IMR-90 (cell line): ENCODE data around the gene ASRGL1. TPM values are rescaled to one million over a fixed set of nuclear protein-coding genes. Genes with fewer than 3 reads are reported as not detected.

Source experiments
- ATAC-seq: fragments of 200-7000 bp; cut with Tn5 transposase; 2 replicates; pipeline ENCODE4 v1.9.1; 2020; ENCODE audit warnings: low read depth, mild to moderate bottlenecking, moderate library complexity
- BruUV-seq: library from RNA; stranded (reverse); fragments of 400-500 nt; replicated peaks from 2 replicates; lab custom pipeline; 2021; lab: Mats Ljungman, UMichigan
- CTCF ChIA-PET: fragments of 300-600 bp; formaldehyde crosslinking; extraction: SDS; loops from one replicate; lab custom pipeline; 2021; ENCODE audit warnings: antibody characterized with exemption; lab: Yijun Ruan, JAX
- POLR2A ChIA-PET: fragments of 300-600 bp; sonication (Branson Sonifier 250); formaldehyde crosslinking; loops from one replicate; lab custom pipeline; 2022; ENCODE audit warnings: antibody characterized with exemption; ENCODE audit not compliant: unreplicated experiment; lab: Charles Lee
- DNase-seq: peaks from one replicate; pipeline ENCODE4 v3.0.0; 2013
- H2AFZ ChIP-seq: replicated peaks from 2 replicates; pipeline ENCODE3; 2013; ENCODE audit warnings: low read length, mild to moderate bottlenecking; ENCODE audit not compliant: poor library complexity
- H2AK5ac ChIP-seq: 2 replicates; pipeline ENCODE4 v1.6.1; 2013; ENCODE audit warnings: low read depth, low read length, inconsistent platforms
- H2AK9ac ChIP-seq: replicated peaks from 2 replicates; pipeline ENCODE3; 2013; ENCODE audit warnings: mild to moderate bottlenecking, low read depth, low read length, moderate library complexity; ENCODE audit not compliant: poor library complexity
- H2BK120ac ChIP-seq: 2 replicates; pipeline ENCODE4 v1.6.1; 2013; ENCODE audit warnings: low read depth, low read length, inconsistent platforms
- H2BK15ac ChIP-seq: 3 replicates; pipeline ENCODE4 v1.6.1; 2013; ENCODE audit warnings: low read depth, low read length, inconsistent platforms
- H2BK20ac ChIP-seq: 2 replicates; pipeline ENCODE4 v1.6.1; 2013; ENCODE audit warnings: low read depth, mild to moderate bottlenecking, inconsistent platforms, low read length, moderate library complexity
- H2BK5ac ChIP-seq: 2 replicates; pipeline ENCODE4 v1.6.1; 2013; ENCODE audit warnings: mild to moderate bottlenecking, low read depth, low read length, inconsistent platforms; ENCODE audit not compliant: poor library complexity, severe bottlenecking
- H3K14ac ChIP-seq: replicated peaks from 2 replicates; pipeline ENCODE4 v1.6.1; 2013; ENCODE audit warnings: low read depth, low read length, inconsistent platforms
- H3K18ac ChIP-seq: 2 replicates; pipeline ENCODE4 v1.6.1; 2013; ENCODE audit warnings: low read depth, low read length, control low read depth
- H3K23ac ChIP-seq: 2 replicates; pipeline ENCODE4 v1.6.1; 2013; ENCODE audit warnings: low read depth, low read length, inconsistent platforms
- H3K27ac ChIP-seq: 2 replicates; pipeline ENCODE4 v1.5.1; 2013; ENCODE audit warnings: mild to moderate bottlenecking, control low read depth, low read length; ENCODE audit not compliant: insufficient read depth
- H3K27me3 ChIP-seq: 2 replicates; pipeline ENCODE4 v1.6.1; 2013; ENCODE audit warnings: low read length; ENCODE audit not compliant: control insufficient read depth, insufficient read depth
- H3K36me3 ChIP-seq: 2 replicates; pipeline ENCODE4 v1.6.1; 2013; ENCODE audit warnings: low read length, mixed read lengths; ENCODE audit not compliant: control insufficient read depth, insufficient read depth
- H3K4ac ChIP-seq: 2 replicates; pipeline ENCODE4 v1.6.1; 2013; ENCODE audit warnings: low read depth, low read length, inconsistent platforms
- H3K4me1 ChIP-seq: 2 replicates; pipeline ENCODE4 v1.6.1; 2013; ENCODE audit warnings: low read length, mixed read lengths; ENCODE audit not compliant: control insufficient read depth, insufficient read depth
- H3K4me2 ChIP-seq: 2 replicates; pipeline ENCODE4 v1.6.1; 2013; ENCODE audit warnings: low read depth, mild to moderate bottlenecking, control low read depth, low read length, moderate library complexity
- H3K4me3 ChIP-seq: 2 replicates; pipeline ENCODE4 v1.5.1; 2013; ENCODE audit warnings: low read depth, mild to moderate bottlenecking, control low read depth, low read length, moderate library complexity; ENCODE audit not compliant: insufficient read depth
- H3K56ac ChIP-seq: 2 replicates; pipeline ENCODE4 v1.6.1; 2013; ENCODE audit warnings: low read length, inconsistent platforms; ENCODE audit not compliant: insufficient read depth; ENCODE audit errors: extremely low read depth
- H3K79me1 ChIP-seq, 2 experiments: 2 replicates each; pipeline ENCODE4 v1.6.1; 2013; ENCODE audit warnings: low read length in 2 of 2, inconsistent platforms in 1 of 2, low read depth in 1 of 2
- H3K9ac ChIP-seq: 2 replicates; pipeline ENCODE4 v1.6.1; 2013; ENCODE audit warnings: low read depth, low read length, control low read depth
- H3K9me1 ChIP-seq: 2 replicates; pipeline ENCODE4 v1.6.1; 2013; ENCODE audit warnings: low read length, inconsistent platforms; ENCODE audit not compliant: insufficient read depth
- H3K9me3 ChIP-seq: 2 replicates; pipeline ENCODE4 v1.6.1; 2013; ENCODE audit warnings: low read length; ENCODE audit not compliant: control insufficient read depth, insufficient read depth
- H4K20me1 ChIP-seq: 2 replicates; pipeline ENCODE4 v1.6.1; 2013; ENCODE audit warnings: low read length, inconsistent platforms; ENCODE audit not compliant: insufficient read depth
- H4K5ac ChIP-seq: 2 replicates; pipeline ENCODE4 v1.6.1; 2013; ENCODE audit warnings: mild to moderate bottlenecking, low read depth, low read length, control low read depth
- H4K8ac ChIP-seq, 2 experiments: 2 replicates each; pipeline ENCODE4 v1.6.1; 2013; ENCODE audit warnings: low read depth in 2 of 2, low read length in 2 of 2, control low read depth in 1 of 2, inconsistent platforms in 1 of 2
- H4K91ac ChIP-seq: 2 replicates; pipeline ENCODE4 v1.6.1; 2013; ENCODE audit warnings: low read depth, low read length, inconsistent platforms; ENCODE audit not compliant: insufficient read depth
- BHLHE40 ChIP-seq: fragments of 150-350 bp; IDR thresholded peaks from 2 replicates; pipeline ENCODE4 v1.6.1; 2016; ENCODE audit warnings: mild to moderate bottlenecking, low read depth, low read length
- CHD1 ChIP-seq: IDR thresholded peaks from 2 replicates; pipeline ENCODE4 v1.6.1; 2012; ENCODE audit warnings: low read depth, low read length, improper control_type of control experiment
- MAFK ChIP-seq: IDR thresholded peaks from 2 replicates; pipeline ENCODE4 v1.6.1; 2012; ENCODE audit warnings: low read depth, low read length, improper control_type of control experiment
- MAZ ChIP-seq: IDR thresholded peaks from 2 replicates; pipeline ENCODE4 v1.6.1; 2012; ENCODE audit warnings: low read depth, mild to moderate bottlenecking, low read length, improper control_type of control experiment, moderate library complexity, borderline replicate concordance
- MXI1 ChIP-seq: IDR thresholded peaks from 2 replicates; pipeline ENCODE4 v1.6.1; 2012; ENCODE audit warnings: low read depth, mild to moderate bottlenecking, low read length, moderate library complexity, borderline replicate concordance
- NFE2L2 ChIP-seq: fragments of 150-350 bp; IDR thresholded peaks from 2 replicates; pipeline ENCODE4 v1.6.1; 2016; ENCODE audit warnings: low read depth, mild to moderate bottlenecking, low read length
- POLR2A ChIP-seq: IDR thresholded peaks from 2 replicates; pipeline ENCODE4 v1.6.1; 2012; ENCODE audit warnings: mild to moderate bottlenecking, low read depth, low read length
- RAD21 ChIP-seq: IDR thresholded peaks from 2 replicates; pipeline ENCODE4 v1.6.1; 2012; ENCODE audit warnings: low read length, improper control_type of control experiment
- RCOR1 ChIP-seq: IDR thresholded peaks from 2 replicates; pipeline ENCODE4 v1.6.1; 2012; ENCODE audit warnings: mild to moderate bottlenecking, low read length, improper control_type of control experiment; ENCODE audit not compliant: insufficient replicate concordance
- RFX5 ChIP-seq: IDR thresholded peaks from 2 replicates; pipeline ENCODE4 v1.8.0; 2012; ENCODE audit warnings: low read depth, mild to moderate bottlenecking, low read length, moderate library complexity
- SMC3 ChIP-seq: fragments of 150-350 bp; IDR thresholded peaks from 2 replicates; pipeline ENCODE4 v1.6.1; 2016; ENCODE audit warnings: low read depth, mild to moderate bottlenecking, antibody characterized with exemption, low read length, moderate library complexity
- WGBS, 2 experiments: methylation state at CpG; one replicate each; pipeline versions ENCODE4 v1.1.5 to v1.1.7; 2013; ENCODE audit warnings: missing lambda C conversion rate in 2 of 2; ENCODE audit not compliant: insufficient read length in 1 of 2; ENCODE audit errors: extremely low coverage in 2 of 2; 5-methylcytosine and 5-hydroxymethylcytosine counted together
- dilution Hi-C: fragments of 300-500 bp; cut with HindIII; formaldehyde crosslinking; loops from one replicate; pipeline ENCODE4 v1.14.3; 2018; ENCODE audit warnings: low sequenced_read_pairs; ENCODE audit not compliant: unreplicated experiment
- in situ Hi-C: fragments of 300-500 bp; cut with MboI; formaldehyde crosslinking; loops from 3 replicates; pipeline ENCODE4 v1.14.3; 2019; ENCODE audit warnings: low sequenced_read_pairs, inconsistent platforms, mixed read lengths
- intact Hi-C: fragments of 100-400 bp; cut with micrococcal nuclease; formaldehyde crosslinking; loops from 2 replicates; pipeline ENCODE4 v1.10.0; 2022
- polyA plus RNA-seq, 3 experiments: library from polyadenylated mRNA; depleted of rRNA; stranded (reverse); fragments of >200 nt; gene quantifications; 2 replicates each; pipeline ENCODE4 v1.2.3, GENCODE V29; 2012; ENCODE audit warnings: low replicate concordance in 1 of 3
- total RNA-seq: library from RNA; depleted of rRNA; stranded (reverse); fragments of >200 nt; gene quantifications from 2 replicates; pipeline ENCODE4 v1.2.3, GENCODE V29; 2012
- TF ChIP-seq, protein P1 (sequence below): fragments of 150-350 bp; IDR thresholded peaks from 2 replicates; pipeline ENCODE4 v1.6.1; 2017; ENCODE audit warnings: mild to moderate bottlenecking, antibody characterized with exemption, low read length, low read depth

Gene ASRGL1
- total and polyA plus RNA-seq, 2 of the 4 experiments (the other 2 are of a cell fraction) = 0.72 TPM; not detected in 1

DNA sequence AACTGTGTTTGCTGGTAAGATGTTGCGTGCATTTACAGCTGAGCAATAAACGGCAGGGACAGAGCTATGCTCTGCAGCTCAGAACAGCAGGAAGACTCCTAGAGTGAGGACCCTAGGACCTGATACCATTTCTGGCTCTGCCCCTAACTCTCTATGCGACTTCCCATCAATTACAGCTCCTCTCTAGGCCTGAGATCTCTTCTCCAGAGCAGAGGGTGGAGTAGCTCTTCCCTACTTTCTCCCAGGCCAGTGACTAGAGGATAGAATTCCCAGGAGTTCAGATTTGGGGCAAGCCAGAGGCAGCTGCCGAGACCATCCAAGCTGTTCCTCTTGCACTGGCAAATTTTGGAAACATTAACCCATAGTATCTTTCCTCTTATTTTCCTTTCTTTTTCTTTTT lies 68.8 kb downstream of the ASRGL1 start:
- Histone ChIP-seq H4K8ac (no peak overlapping the region), H3K4me2 (no peak overlapping the region), H2AK5ac (no peak overlapping the region), H3K14ac (no peak overlapping the region), H4K20me1 (no peaks in the 10 kb centered on the region), H3K56ac (no peak overlapping the region), H3K18ac (no peak overlapping the region), H2BK20ac (no peak overlapping the region), H3K27me3 (no peaks in the 10 kb centered on the region), H2AK9ac (no peak overlapping the region), H3K36me3 (no peaks in the 10 kb centered on the region), H2BK5ac (no peak overlapping the region), H2BK120ac (no peak overlapping the region), H3K4me3 (no peak overlapping the region), H3K27ac (no peak overlapping the region), H3K9ac (no peak overlapping the region), H4K5ac (no peak overlapping the region), H3K9me1 (no peaks in the 10 kb centered on the region), H3K4me1 (peaks cover 1% of the 10 kb centered on the region), H3K9me3 (no peaks in the 10 kb centered on the region), H2AFZ (no peak overlapping the region), H3K79me1 (no peaks in the 10 kb centered on the region), H3K4ac (no peak overlapping the region), H2BK15ac (no peak overlapping the region), H3K23ac (no peak overlapping the region), H4K91ac (no peak overlapping the region)
- BruUV-seq = no TSS peak
- ChIA-PET POLR2A (no interaction called here), CTCF (no interaction called here)
- TF ChIP-seq MAZ (no peak), MAFK (no peak), RAD21 (no peak), BHLHE40 (no peak), RCOR1 (no peak), POLR2A (no peak), MXI1 (no peak), NFE2L2 (no peak), CHD1 (no peak), SMC3 (no peak), RFX5 (no peak)
- TF ChIP-seq, protein P1, sequence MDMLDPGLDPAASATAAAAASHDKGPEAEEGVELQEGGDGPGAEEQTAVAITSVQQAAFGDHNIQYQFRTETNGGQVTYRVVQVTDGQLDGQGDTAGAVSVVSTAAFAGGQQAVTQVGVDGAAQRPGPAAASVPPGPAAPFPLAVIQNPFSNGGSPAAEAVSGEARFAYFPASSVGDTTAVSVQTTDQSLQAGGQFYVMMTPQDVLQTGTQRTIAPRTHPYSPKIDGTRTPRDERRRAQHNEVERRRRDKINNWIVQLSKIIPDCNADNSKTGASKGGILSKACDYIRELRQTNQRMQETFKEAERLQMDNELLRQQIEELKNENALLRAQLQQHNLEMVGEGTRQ = no peak
- ATAC-seq = no peak
- intact Hi-C loops = no loop called here
- dilution Hi-C loops = no loop called here
- WGBS, 2 experiments = no CpG with 5 or more reads among the region's 4 CpGs
- in situ Hi-C loops = no loop called here
- DNase-seq = no peak
